Measurements from ENCODE around the gene HMGA1.

HMGA1 gene

GRCh38 chr6:34236443-34237315, at the start of gene HMGA1:
Gene HMGA1, plus strand, starts transcription at chr6:34236873. Its CDS starts 3,908 bp downstream, at chr6:34240781.
- peak; percentile 39 to 83 for DNase-seq

GRCh38 chr6:34189806-34190503, 46.7 kb upstream of the HMGA1 start:
- DNase-seq: no peak

- DNase-seq: no peak
These were observed 46.1 kb upstream of the HMGA1 start for GRCh38 chr6:34190504-34191122.

- no peak for DNase-seq
These were observed 41.9 kb upstream of the HMGA1 start for GRCh38 chr6:34194772-34195171.

GRCh38 chr6:34195726-34196115, 41.0 kb upstream of the HMGA1 start:
- no peak for DNase-seq

- peak; percentile 7 to 24 for DNase-seq
These were observed 40.4 kb upstream of the HMGA1 start for GRCh38 chr6:34196116-34196832.

- DNase-seq: no peak
These were observed 39.9 kb upstream of the HMGA1 start for GRCh38 chr6:34196833-34197195.

GRCh38 chr6:34200340-34200971, 36.2 kb upstream of the HMGA1 start:
- DNase-seq: no peak

- DNase-seq: no peak
These were observed 35.1 kb upstream of the HMGA1 start for GRCh38 chr6:34201455-34202107.

- DNase-seq: no peak
These were observed 34.1 kb upstream of the HMGA1 start for GRCh38 chr6:34202329-34203201.

GRCh38 chr6:34204693-34205092, 32.0 kb upstream of the HMGA1 start:
- DNase-seq: no peak

GRCh38 chr6:34205466-34205865, 31.2 kb upstream of the HMGA1 start:
- DNase-seq: no peak

- DNase-seq: no peak
These were observed 30.8 kb upstream of the HMGA1 start for GRCh38 chr6:34205916-34206315.

- DNase-seq: no peak
These were observed 29.9 kb upstream of the HMGA1 start for GRCh38 chr6:34206726-34207125.

- no peak for DNase-seq
These were observed 28.8 kb upstream of the HMGA1 start for GRCh38 chr6:34207695-34208443.

GRCh38 chr6:34213772-34214171, 22.9 kb upstream of the HMGA1 start:
- DNase-seq: no peak

- DNase-seq: no peak
These were observed 18.0 kb upstream of the HMGA1 start for GRCh38 chr6:34218691-34219090.

- no peak for DNase-seq
These were observed 13.2 kb upstream of the HMGA1 start for GRCh38 chr6:34223381-34223955.

- peak; percentile 70 to 78 for DNase-seq
These were observed 12.4 kb upstream of the HMGA1 start for GRCh38 chr6:34223956-34224940.
